ENCODE data around the gene ATP2C1. TPM values are rescaled to one million over a fixed set of nuclear protein-coding genes. Genes with fewer than 3 reads are reported as not detected.

The ATP2C1 gene
- total RNA-seq, 1 experiment from 2014 or later, result 34.0 TPM

DNA sequence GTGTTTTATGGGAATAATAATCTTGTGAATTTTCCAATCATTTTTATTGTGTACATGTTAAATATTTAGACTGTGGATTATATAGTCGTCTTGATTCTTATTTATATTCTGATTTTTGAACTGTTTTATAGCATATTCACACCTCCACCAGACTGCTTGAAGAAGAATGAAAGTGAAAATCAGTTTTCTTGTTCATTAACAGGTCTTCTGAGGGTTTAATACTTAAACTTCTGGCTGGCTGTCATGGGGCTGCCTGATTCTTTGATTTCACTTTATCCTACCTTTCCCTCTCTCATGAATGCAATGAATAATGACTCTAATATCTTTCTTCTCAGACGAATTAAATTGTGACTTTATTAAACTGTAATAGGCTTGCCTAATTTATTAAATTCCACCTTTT lies 56.2 kb downstream of the ATP2C1 start:
- Histone ChIP-seq H3F3A (ENCODE audit: low read length, unreplicated experiment) (no peaks in the 10 kb centered on the region), H3K27ac (ENCODE audit: low read length) (no peak overlapping the region), H3K4me2 (ENCODE audit: low read length) (no peak overlapping the region), H4K20me1 (ENCODE audit: low read length) (no peaks in the 10 kb centered on the region), H3K4me1 (ENCODE audit: insufficient read depth, low read length) (peaks cover 10% of the 10 kb centered on the region), H3K9me2 (replicated peaks; ENCODE audit: low read length) (no peaks in the 10 kb centered on the region), H3K9me3 (ENCODE audit: low read length) (no peaks in the 10 kb centered on the region), H3K27me3 (ENCODE audit: low read length) (no peaks in the 10 kb centered on the region), H3K9ac (ENCODE audit: low read length) (no peak overlapping the region), H3K36me3 (ENCODE audit: low read depth, low read length) (peaks cover 16% of the 10 kb centered on the region), H3K79me2 (ENCODE audit: low read length) (0 out of 2 replicates have a peak, but pooled peaks cover 3% of the 10 kb centered on the region), H2AFZ (ENCODE audit: low read length) (no peak overlapping the region), H3K4me3 (ENCODE audit: low read length) (no peak overlapping the region)
- no peak for DNase-seq
- no TSS peak for BruUV-seq (replicated peaks)
- intact Hi-C loops (cut with micrococcal nuclease), result no loop called here
- POLR2A ChIA-PET (ENCODE audit: unreplicated experiment), result no interaction called here
- CTCF ChIA-PET, result no interaction called here
- no peak for ATAC-seq
- TF ChIP-seq EZH2phosphoT487 (IDR thresholded peaks at IDR 0.05; ENCODE audit: borderline replicate concordance, low read length) (no peak), EZH2 (IDR thresholded peaks at IDR 0.05; ENCODE audit: low read length, unreplicated experiment) (no peak)
- TF ChIP-seq, protein P1, sequence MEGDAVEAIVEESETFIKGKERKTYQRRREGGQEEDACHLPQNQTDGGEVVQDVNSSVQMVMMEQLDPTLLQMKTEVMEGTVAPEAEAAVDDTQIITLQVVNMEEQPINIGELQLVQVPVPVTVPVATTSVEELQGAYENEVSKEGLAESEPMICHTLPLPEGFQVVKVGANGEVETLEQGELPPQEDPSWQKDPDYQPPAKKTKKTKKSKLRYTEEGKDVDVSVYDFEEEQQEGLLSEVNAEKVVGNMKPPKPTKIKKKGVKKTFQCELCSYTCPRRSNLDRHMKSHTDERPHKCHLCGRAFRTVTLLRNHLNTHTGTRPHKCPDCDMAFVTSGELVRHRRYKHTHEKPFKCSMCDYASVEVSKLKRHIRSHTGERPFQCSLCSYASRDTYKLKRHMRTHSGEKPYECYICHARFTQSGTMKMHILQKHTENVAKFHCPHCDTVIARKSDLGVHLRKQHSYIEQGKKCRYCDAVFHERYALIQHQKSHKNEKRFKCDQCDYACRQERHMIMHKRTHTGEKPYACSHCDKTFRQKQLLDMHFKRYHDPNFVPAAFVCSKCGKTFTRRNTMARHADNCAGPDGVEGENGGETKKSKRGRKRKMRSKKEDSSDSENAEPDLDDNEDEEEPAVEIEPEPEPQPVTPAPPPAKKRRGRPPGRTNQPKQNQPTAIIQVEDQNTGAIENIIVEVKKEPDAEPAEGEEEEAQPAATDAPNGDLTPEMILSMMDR (conservative IDR thresholded peaks at IDR 0.05; ENCODE audit: low read depth, low read length), result no peak

DNA sequence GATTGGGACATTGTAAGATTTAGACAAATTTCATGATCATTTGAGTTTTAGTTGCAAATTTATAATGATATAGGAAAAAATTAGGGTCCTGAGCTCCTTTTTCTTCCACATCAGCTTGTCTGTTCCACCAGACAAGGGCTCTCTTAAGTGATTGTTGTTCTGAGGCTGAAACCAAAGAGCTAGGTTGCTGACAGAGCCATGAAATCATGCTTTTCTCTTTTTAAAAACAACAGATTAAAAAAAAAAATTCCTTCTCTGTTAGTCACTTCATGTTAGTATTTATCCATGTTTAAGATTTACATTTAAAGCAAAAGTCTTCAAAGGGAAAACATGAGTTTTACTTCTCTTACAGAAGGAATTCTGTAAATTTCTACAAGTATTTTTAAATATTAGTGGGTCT lies 56.8 kb downstream of the ATP2C1 start:
- no peaks in the 10 kb centered on the region for H4K20me1 ChIP-seq (ENCODE audit: low read length)
- ChIA-PET CTCF (no interaction called here), POLR2A (ENCODE audit: unreplicated experiment) (no interaction called here)
- peaks cover 16% of the 10 kb centered on the region for H3K36me3 ChIP-seq (ENCODE audit: low read depth, low read length)
- H3K27me3 ChIP-seq (ENCODE audit: low read length), result no peaks in the 10 kb centered on the region
- no peak overlapping the region for H2AFZ ChIP-seq (ENCODE audit: low read length)
- no peaks in the 10 kb centered on the region for H3F3A ChIP-seq (ENCODE audit: low read length, unreplicated experiment)
- intact Hi-C loops (cut with micrococcal nuclease), result no loop called here
- no peak for ATAC-seq
- H3K9me2 ChIP-seq (replicated peaks; ENCODE audit: low read length), result no peaks in the 10 kb centered on the region
- H3K27ac ChIP-seq (ENCODE audit: low read length), result no peak overlapping the region
- TF ChIP-seq, protein P1 (conservative IDR thresholded peaks at IDR 0.05; ENCODE audit: low read depth, low read length), result no peak
- TF ChIP-seq EZH2phosphoT487 (IDR thresholded peaks at IDR 0.05; ENCODE audit: borderline replicate concordance, low read length) (no peak), EZH2 (IDR thresholded peaks at IDR 0.05; ENCODE audit: low read length, unreplicated experiment) (no peak)
- no peak for DNase-seq
- no TSS peak for BruUV-seq (replicated peaks)
- 0 out of 2 replicates have a peak, but pooled peaks cover 3% of the 10 kb centered on the region for H3K79me2 ChIP-seq (ENCODE audit: low read length)
- H3K4me3 ChIP-seq (ENCODE audit: low read length), result no peak overlapping the region
- peaks cover 15% of the 10 kb centered on the region for H3K4me1 ChIP-seq (ENCODE audit: insufficient read depth, low read length)
- H3K9me3 ChIP-seq (ENCODE audit: low read length), result no peaks in the 10 kb centered on the region
- no peak overlapping the region for H3K4me2 ChIP-seq (ENCODE audit: low read length)
- H3K9ac ChIP-seq (ENCODE audit: low read length), result no peak overlapping the region

DNA sequence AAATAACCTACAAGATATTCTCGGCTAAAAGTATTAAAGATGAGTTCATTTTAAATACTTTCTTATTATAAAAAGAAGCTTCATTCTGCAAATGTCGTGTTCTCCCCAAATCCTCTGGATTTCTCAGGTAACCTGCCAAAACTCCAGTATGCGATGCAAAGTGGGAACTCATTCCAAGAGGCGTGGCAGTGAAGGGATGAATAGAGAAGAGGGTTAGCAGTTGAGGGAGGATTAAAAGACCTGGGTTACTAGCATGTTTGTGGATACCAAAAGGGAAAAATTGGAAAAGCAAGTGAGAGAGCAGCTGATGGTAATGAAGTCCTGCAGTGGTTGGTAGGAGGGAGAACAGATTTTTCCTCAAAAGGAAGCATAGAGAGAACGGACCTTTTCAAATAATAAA lies 61.6 kb downstream of the ATP2C1 start:
- no peaks in the 10 kb centered on the region for H3K9me3 ChIP-seq (ENCODE audit: low read length)
- TF ChIP-seq EZH2 (IDR thresholded peaks at IDR 0.05; ENCODE audit: low read length, unreplicated experiment) (no peak), EZH2phosphoT487 (IDR thresholded peaks at IDR 0.05; ENCODE audit: borderline replicate concordance, low read length) (no peak)
- TF ChIP-seq, protein P1 (conservative IDR thresholded peaks at IDR 0.05; ENCODE audit: low read depth, low read length), result no peak
- ATAC-seq (no peak), DNase-seq (no peak)
- CTCF ChIA-PET, result interaction anchor here (0.6 kb wide), 1 partner anchor 17 kb away, joined by 3 read pairs; no protein-coding TSS in a partner anchor
- peak overlapping the region; percentile 54 for H3K9ac ChIP-seq (ENCODE audit: low read length)
- POLR2A ChIA-PET (ENCODE audit: unreplicated experiment), result no interaction called here
- H3K4me2 ChIP-seq (ENCODE audit: low read length), result no peak overlapping the region
- peaks cover 21% of the 10 kb centered on the region for H3K4me1 ChIP-seq (ENCODE audit: insufficient read depth, low read length)
- H2AFZ ChIP-seq (ENCODE audit: low read length), result no peak overlapping the region
- intact Hi-C loops (cut with micrococcal nuclease), result no loop called here
- H3K36me3 ChIP-seq (ENCODE audit: low read depth, low read length), result peaks cover 11% of the 10 kb centered on the region; the same call in 1 of the 2 replicates
- no peaks in the 10 kb centered on the region for H4K20me1 ChIP-seq (ENCODE audit: low read length)
- H3K9me2 ChIP-seq (replicated peaks; ENCODE audit: low read length), result no peaks in the 10 kb centered on the region
- H3K4me3 ChIP-seq (ENCODE audit: low read length), result no peak overlapping the region
- H3K79me2 ChIP-seq (ENCODE audit: low read length), result no peaks in the 10 kb centered on the region
- no peaks in the 10 kb centered on the region for H3F3A ChIP-seq (ENCODE audit: low read length, unreplicated experiment)
- peak overlapping the region; percentile 72 for H3K27ac ChIP-seq (ENCODE audit: low read length)
- no peaks in the 10 kb centered on the region for H3K27me3 ChIP-seq (ENCODE audit: low read length)
- no TSS peak for BruUV-seq (replicated peaks)

Data from PC-3 (cell line).